Adrenal gland (tissue), 5 donors: ENCODE data around the gene CFAP99.

Experiments used
- POLR2A ChIP-seq, 2 donors: fragments of 450-650 bp; IDR thresholded peaks; one replicate each; pipeline ENCODE4 v1.6.1; 2017; ENCODE audit warnings: antibody characterized with exemption in 2 of 2, mild to moderate bottlenecking in 2 of 2, moderate library complexity in 1 of 2
- TF ChIP-seq, protein P1 (sequence below), 6 experiments: fragments of 450-650 bp in 4 of 6; fragments of 200-600 bp in 2 of 6; sonication (generic) in 1 of 6; IDR thresholded peaks; 1 replicate in 5 of 6; 2 replicates in 1 of 6; pipeline versions ENCODE4 v1.5.1 to v1.8.0; 2016 to 2021; ENCODE audit warnings: antibody characterized with exemption in 6 of 6, mild to moderate bottlenecking in 2 of 6, moderate library complexity in 1 of 6
- donor health status: DM: no; HTN: no; CAD: no.

DNA sequence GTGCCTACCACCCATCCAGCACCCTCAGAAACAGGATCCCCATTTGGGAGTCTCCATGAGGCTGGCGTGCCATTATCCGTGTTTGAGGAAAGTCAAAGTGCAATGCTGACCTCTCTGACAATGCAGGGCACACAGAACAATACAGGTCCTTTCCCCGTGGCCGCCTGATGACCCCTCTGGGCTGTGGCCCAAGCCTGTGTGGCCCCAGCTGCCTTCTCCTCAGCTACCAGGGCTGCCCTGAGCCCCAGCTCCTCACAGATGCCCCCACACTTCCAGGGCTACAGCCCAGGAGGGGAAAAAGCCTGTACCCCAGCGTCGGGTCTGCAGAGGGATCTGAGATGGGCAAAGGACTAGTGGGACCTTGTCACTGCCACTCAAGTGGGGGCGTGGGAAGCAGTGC, 15.8 kb upstream of the CFAP99 start:
- TF ChIP-seq, protein P1, sequence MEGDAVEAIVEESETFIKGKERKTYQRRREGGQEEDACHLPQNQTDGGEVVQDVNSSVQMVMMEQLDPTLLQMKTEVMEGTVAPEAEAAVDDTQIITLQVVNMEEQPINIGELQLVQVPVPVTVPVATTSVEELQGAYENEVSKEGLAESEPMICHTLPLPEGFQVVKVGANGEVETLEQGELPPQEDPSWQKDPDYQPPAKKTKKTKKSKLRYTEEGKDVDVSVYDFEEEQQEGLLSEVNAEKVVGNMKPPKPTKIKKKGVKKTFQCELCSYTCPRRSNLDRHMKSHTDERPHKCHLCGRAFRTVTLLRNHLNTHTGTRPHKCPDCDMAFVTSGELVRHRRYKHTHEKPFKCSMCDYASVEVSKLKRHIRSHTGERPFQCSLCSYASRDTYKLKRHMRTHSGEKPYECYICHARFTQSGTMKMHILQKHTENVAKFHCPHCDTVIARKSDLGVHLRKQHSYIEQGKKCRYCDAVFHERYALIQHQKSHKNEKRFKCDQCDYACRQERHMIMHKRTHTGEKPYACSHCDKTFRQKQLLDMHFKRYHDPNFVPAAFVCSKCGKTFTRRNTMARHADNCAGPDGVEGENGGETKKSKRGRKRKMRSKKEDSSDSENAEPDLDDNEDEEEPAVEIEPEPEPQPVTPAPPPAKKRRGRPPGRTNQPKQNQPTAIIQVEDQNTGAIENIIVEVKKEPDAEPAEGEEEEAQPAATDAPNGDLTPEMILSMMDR (IDR thresholded peaks at IDR 0.05) = no peak
- no peak for TF ChIP-seq POLR2A (IDR thresholded peaks at IDR 0.05)
